NCI-H1105 (cell line): Measurements from ENCODE around the gene TEAD4.

ENCODE experiments used
- DNase-seq: peaks from one replicate; lab custom pipeline; 2025; lab: John Stamatoyannopoulos, UW

TEAD4 gene

DNA sequence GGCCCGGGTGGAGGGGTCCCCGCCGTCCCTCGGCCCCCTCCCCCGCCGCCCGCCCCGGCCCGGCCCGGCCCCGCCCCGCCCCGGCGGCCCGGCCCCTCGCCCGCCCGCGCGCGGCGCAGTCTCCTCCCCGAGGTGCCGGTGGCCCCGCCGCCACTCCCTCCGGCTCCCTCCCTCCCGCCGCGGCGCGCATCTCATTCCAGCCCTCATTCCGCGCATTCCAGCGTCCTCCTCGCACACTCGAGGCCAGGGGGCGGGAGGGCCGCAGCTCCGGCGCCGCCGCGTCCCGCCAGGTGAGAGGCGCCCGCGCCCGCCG is at the start of gene TEAD4:
Gene TEAD4 (plus strand): TSS at position 206 of the 313 bp plus-strand sequence.
- DNase-seq = peak; percentile 37

DNA sequence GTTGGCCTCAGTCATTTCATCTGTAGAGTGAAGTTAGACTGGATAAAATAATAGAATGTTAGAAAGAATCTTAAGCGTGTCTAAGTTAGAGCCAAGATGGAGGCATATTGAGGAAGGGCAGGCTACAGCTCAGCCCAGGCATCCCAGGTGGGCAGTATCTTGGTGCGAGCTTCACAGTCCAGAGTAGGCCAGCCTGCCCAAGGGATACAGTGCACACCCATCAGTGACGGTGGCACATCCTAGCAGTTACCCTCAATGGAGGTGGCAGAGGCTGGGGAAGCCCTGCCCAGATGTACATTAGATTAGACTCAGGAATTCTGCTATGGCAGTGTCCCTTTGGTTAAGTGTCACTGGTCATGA is 47.0 kb upstream of the TEAD4 start:
- DNase-seq = no peak

DNA sequence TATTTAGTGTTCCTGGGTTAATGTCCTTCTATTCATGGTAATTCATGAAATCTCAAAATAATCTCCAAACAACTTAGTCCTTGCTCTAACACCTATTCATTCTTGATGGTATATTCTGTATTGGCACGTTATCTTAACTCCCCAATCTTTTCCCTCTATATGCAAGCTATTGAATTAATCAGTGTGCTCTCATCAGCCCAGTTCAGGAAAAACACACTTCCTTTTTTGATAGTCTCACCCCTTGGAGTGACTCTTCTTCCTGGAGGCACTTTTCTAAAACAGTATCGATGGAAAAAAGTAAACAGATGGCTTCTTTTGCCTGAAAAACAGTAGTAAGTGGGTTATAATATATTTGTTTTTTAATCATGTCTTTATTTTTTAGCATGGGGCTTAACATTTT is 39.9 kb upstream of the TEAD4 start:
- no peak for DNase-seq

DNA sequence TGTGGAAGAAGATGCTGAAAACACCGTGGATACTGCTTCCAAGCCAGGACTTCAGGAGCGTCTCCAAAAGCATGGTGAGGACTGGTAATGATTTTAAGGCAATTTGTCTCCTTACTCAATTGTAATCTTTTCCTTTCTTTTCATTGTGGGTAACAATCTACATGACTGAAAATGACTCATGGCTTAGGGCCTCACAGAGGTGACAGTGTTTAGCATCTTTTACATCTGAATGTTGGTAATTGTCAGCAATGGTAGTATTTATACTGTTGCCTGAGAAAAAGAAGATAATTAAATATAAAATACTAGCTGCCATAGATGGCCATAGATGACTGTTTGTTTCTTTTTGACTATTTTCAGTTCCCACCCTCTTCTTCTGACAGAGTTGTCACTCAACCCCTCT is 36.9 kb upstream of the TEAD4 start:
- DNase-seq = no peak

DNA sequence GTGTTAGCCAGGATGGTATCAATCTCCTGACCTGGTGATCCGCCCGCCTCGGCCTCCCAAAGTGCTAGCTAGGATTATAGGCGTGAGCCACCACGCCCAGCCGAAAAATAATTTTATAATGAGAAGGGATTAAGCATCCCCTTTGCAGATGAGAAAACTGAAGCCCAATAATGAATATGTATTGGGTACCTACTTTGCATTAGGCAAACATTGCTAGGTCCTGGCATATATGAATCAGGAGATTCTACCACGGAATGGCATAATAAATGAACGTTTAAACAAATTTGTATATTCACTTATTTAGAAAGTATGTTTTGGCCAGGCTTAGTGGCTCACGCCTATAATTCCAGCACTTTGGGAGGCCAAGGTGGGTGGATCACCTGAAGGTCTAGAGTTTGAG is 36.1 kb upstream of the TEAD4 start:
- DNase-seq = no peak

DNA sequence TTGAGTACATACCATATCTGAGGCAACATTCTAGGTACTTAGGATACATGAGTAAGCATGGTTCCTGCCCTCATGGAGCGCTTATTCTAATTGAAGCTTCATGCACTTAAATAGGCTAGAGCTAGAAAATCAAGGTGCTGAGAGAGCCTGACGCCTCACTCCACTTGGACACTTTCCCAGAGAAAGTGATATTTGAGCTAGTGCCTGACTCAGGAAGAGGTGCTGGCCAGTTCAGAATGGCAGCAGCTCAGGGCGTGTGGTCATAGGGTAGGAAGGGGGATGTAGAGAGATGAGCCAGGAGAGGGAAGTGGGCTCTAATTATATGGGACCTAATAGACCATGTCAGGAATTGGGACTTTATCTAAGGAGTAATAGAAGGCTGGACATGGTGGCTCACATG is 35.2 kb upstream of the TEAD4 start:
- no peak for DNase-seq

DNA sequence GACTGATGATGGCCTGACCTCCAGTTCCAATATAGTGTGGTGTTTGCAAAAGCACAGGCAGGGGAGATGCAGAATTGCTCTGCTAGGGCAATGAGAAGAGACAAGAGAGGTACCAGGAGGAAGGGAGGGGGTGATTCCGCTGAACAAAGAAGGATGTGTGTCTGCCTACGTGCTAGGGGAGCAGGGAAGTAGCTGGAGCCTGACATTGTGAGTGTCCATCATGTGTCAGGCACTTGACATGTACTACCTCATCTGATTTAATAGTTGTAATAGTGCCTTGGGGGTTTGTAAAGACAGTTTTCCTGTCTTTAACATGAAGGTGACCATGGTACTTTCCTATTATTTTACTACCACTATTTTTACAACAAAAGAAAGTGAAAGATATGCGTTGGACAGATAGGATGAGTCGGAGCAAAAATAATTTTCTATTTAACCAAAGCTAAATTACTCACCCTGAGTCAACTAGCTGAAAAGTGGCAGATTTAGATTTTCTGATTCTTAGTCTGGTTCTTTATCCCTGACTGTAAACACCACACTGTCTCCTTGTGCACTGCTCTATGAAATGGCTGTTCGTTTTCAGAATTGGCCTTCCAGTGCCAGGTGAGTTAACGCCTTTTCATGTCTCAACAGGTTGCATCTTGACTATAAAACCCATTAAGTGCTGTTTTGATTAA is 33.7 kb upstream of the TEAD4 start:
- DNase-seq = peak; percentile 25

DNA sequence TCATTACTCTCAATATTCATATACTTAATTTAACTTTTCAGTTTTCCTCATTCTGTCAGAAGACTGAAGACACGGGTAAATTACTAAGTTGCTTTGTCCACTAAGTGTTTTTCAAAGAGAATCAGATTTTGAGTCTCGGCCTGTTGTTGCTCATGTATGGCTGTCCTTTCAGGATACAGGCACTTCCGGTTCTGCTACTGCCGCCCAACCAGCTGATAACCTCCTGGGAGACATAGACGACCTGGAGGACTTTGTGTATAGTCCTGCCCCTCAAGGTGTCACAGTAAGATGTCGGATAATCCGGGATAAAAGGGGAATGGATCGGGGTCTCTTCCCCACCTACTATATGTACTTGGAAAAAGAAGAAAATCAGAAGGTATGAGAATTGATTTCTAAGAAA is 28.3 kb upstream of the TEAD4 start:
- no peak for DNase-seq

DNA sequence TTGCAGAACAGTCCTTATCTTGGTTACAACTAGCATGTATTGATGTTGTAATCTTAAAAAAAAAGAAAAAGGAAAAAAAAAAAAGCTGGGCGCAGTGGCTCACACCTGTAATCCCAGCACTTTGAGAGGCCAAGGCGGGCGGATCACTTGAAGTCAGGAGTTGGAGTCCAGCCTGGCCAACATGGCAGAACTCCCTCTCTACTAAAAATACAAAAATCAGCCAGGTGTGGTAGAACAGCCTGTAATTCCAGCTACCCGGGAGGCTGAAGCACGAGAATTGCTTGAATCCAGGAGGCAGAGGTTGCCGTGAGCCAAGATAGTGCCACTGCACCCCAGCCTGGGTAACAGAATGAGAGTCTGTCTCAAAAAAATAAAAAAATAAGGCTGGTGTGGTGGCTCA is 25.6 kb upstream of the TEAD4 start:
- no peak for DNase-seq

DNA sequence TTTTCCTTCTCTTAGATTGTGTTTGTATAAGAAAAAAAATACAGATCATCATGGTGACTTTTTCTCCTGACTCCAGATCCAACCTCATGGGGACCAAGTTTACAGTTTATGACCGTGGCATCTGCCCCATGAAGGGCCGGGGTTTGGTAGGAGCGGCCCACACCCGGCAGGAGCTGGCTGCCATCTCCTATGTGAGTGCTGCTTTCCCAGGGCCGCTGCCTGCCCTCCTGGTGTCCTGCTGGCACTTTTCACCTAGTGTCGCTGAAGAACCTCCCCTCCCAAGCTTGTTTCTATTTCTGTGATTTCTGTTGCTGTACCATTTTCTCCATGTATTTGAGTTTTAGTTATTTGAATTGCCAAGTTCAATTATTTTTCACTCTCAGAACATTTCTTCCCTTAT is 24.8 kb upstream of the TEAD4 start:
- no peak for DNase-seq

DNA sequence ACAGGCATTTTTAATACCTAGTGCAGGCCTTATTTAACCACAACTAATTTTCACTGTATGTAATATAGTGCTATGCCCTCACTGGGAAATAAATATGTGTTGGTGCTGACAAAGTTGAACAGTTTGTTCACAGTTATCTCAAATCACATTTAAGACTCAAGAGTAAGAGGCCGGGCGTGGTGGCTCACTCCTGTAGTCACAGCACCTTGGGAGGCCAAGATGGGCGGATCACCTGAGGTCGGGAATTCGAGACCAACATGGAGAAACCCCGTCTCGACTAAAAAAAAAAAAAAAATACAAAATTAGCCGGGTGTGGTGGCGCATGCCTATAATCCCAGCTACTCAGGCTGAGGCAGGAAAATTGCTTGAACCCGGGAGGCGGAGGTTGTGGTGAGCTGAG is 22.9 kb upstream of the TEAD4 start:
- no peak for DNase-seq

DNA sequence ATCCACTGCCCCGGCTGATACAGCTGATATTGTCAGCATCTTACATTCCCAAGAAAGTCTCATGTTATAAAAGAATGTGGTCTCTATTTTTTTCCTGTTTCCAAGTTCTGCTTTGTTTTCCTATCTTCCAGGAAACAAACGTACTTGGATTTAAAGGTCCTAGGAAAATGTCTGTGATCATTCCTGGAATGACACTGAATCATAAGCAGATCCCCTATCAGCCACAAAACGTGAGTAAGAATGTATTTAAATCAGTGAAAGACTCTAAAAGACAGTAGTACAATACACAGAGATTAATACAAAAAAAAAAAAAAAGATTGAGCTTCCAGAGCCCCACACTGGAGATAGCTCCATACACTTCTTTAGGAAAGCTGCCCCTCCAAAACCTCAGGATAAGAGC is 21.7 kb upstream of the TEAD4 start:
- DNase-seq = no peak

DNA sequence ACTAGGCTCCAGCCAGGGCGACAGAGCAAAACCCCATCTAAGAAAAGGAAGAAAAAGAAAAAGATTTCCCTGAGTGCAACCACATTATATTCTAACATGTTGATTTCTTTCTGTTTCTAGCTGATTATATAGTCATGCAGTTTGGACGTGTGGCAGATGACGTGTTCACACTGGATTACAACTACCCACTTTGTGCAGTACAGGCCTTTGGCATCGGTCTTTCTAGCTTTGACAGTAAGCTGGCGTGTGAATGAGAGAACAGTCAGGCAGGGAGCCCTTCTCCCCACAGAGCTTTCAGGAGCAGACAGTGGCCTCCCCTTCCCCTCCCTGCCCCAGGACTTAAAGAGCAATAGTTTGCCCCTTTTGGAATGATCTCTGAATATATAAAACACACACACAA is 20.0 kb upstream of the TEAD4 start:
- no peak for DNase-seq

DNA sequence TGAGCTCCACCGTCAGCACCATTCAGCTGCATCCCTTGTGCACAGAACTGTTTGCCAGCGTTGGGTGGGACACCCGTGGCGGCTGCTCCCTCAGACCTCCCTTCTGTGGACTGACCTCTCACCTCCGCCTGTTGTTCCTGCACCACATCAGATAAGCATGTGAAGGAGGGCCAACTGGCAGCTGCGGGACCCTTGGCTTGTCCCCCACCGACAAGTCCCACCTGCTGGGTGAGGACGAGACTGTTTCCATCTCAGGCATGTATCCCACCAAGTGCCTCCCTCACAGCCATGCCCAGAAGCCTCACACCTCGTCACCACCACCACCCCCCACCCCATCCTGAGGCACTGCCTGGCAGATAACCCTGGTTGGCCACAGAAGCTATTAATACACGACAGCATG is 18.6 kb upstream of the TEAD4 start:
- no peak for DNase-seq

DNA sequence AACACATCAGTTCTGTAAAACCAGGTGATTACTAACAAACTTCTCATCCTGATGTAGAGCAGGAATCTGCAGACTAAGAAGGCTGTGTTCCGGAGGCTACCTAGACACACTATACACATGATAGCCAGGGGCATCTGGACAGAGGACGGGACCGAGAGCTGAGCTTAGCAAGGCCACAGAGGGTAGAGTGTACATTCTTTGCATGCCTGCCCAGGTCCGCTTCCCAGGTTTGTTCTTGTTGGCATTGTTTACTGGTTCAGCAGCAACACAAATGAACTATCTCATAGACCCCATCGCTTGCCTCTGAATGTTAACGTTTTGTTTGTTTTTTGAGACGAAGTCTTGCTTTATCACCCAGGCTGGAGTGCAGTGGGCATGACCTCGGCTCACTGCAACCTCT is 17.7 kb upstream of the TEAD4 start:
- no peak for DNase-seq

DNA sequence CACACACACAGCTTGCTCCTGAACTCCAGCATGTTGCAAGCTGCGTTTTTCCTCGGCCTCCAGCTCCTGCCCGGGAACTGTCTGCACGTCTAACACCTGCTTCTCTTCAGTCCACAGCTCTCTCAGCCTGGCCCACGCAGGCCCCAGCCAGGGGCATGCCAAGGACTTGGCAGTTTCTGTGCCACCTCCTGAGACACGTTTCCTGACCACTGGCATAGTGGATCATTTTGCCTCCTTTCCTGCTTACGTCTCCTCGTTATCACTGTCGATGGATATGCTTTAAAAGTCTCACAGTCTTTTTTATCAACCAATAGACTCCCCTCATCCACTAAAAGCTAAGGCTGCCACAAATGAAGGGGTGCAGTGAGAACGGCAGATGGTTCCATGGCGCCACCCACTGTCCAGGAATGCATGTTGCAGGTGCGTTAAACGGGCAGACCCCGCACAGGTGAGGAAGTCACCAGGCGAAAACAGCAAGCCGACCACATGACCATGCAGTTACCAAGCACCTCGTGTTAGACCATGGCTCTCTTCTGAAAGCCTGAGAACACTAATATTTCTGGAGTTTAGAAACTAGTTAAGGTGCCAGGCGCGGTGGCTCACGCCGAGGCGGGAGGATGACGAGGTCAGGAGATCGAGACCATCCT is 14.7 kb upstream of the TEAD4 start:
- peak; percentile 48 for DNase-seq

DNA sequence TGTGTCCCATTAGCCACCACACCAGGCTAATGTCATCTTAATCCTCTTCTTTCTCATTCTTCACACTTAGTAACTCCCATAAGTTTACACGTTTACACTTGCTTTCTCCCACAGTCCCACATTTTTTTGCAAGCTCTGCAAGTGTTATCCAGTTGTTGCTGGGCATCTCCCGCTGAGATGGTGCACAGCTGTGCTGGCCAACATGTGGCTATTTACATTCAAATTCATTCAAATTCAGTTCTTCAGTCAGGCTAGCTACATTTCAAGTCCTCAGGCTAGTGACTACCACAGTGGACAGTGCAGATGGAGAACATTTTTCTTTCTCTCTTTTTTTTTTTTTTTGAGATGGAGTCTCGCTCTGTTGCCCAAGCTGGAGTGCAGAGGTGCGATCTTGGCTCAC is 9.8 kb upstream of the TEAD4 start:
- DNase-seq = no peak

DNA sequence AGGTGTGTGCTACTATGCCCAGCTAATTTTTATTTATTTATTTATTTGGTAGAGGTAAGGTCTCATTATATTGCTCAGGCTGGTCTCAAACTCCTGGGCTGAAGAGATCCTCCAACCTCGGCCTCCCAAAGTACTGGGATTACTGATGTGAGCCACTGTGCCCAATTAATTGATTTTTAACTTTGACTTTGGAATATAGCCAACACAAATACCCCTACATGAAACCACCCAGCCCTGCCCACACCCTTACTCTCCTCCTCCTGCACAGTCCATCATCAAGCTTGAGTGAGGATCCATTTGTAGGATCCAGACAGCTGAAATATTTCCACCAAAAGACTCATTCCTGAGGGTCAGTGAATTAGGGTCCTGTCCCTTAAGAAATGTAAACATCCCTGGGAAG is 3.3 kb upstream of the TEAD4 start:
- no peak for DNase-seq

DNA sequence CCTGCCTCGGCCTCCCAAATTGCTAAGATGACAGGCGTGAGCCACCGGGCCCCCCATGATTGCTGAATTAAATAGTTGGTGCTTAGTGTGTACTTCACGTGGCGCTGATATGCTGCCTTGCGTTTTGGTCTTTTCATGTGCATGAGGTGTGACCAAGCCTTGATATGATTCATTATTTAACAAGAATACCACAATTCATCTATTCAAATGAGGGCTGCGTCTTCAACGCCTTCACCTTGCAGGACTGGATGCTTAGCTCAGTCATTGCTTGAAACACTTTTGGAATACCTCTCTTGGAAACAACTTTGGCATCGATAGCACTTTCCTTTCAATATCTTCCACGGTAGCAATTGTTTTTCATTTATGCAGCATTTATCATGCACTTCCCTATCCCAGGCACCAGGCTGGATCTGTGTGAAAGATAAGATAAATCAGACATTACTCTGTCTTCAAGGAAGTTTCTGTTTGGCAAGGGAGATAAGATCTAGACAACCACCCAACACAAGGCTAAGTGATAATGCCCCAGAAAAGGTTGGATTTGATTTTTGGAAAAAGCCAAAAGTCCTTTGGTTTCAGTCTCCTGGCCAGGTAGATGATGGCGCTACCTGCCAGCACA is 1.3 kb upstream of the TEAD4 start:
- no peak for DNase-seq

DNA sequence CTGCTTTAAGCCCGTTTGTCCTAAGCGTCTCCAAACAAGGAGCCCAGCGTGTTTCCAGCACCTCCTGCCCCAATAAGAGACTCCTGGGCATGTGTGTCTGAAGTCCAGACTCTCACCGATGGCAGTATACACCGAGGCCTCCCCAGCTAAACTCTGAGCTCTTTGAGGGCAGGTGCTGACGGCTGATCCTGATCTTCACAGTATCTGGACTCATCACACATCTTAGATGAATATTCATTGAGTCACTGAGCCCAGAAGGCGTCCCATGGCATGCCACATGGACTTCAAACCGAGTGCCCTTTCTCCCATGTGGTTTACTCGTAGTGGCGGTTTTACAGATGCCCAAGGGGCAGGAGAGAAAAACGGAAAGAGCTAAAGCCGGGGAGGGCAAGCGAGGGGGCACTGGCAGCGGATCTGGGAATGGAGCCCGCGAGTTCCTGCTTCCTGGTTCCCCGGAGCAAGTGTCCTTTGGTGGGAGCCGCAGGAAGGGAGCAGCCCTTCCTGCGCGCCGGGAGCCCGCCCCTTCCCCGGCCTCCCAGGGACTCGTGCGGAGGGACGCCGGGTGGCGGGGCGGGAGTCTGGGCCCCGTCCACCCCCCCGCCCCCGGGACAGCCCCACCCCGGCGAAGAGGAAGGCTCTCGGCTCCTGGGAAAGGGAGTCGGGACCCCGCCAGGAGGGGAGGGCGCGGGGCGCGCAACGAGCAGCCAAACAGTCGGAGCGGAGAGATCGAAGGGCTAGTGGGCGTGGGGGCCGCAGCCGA is 585 bp upstream of the TEAD4 start:
- DNase-seq = peak; percentile 28

DNA sequence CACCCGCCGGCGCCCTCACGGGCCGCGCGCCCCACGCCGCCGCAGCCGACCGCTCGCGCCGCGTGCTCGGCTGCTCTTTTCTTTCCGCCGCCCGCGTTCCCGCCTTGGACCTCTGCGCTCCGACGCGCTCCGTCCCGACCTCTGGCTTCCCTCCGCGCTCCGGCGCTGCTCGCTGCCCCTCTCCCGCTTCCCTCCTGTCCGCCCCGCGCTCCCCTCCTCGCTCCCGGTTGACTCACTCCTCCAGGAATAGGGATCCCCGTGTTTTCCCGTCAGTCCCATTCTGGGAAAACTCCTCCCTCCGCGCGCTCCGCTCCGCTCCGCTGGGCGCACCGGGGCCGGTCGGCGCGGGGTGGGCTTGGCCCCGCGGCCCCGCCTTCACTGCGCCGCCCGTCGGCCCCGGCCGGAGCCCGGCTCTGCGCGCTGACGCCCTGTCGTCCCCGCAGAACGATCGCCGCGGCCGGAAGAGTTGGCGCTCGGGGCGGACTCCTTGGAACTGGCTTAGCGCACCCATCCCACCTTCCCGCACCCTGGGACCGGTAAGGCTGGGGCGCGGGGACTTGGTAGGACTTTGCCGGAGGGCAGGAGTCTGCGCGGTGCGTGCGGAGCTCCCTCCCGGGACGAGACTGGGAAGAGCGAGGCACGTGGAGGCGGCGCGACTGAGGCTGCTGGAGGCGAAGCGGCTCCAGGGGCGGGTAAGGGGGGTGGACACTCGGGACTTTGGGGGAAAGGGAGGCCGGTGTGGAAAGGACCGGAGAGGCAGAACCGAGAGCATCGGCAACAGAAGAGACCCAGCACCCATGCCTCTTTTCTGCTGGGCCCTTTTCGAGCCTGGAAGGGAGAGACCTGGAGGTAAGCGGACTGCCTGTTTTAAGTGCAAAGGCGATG is 550 bp downstream of the TEAD4 start:
- DNase-seq = peak; percentile 37

DNA sequence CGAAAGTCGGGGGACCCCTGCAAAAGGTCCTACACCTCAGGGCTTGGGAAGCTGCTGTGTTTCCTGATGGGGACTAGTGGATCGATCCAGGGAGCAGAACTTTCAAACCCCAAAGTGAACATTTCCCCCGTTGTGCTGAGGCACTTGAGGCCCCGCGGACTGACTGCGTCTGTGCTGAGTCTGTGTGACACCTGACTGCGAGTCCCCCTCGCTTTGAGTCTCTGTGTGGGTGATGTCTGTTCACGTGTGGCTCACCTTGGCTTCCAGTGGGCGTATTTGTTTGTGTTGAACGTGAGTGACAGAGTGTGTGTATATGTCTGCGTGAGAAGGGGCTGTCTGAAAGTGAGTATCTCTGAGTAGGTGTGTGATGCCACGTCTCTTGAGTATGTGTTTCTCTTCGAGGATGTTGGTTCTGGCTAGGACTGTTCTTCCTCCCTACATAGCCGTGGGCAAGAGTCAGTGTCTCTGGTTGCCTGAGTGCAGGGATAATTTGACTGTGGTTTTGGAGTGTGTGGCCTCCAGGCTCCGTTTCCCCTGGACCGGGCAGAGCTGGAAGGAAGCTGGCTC is 1.3 kb downstream of the TEAD4 start:
- no peak for DNase-seq
